Stimulated activated CD8-positive, alpha-beta memory T cell treated with anti-CD3 and anti-CD28 coated beads, Interleukin-12 subunit alpha, Interleukin-12 subunit beta, amount 100 ng/mL, for 1 hour (primary cell): ENCODE data around the gene MEX3C.

Source experiments
- DNase-seq: peaks from one replicate; pipeline ENCODE4 v3.0.0-alpha.2; 2020; ENCODE audit warnings: low read depth

The MEX3C gene

DNA sequence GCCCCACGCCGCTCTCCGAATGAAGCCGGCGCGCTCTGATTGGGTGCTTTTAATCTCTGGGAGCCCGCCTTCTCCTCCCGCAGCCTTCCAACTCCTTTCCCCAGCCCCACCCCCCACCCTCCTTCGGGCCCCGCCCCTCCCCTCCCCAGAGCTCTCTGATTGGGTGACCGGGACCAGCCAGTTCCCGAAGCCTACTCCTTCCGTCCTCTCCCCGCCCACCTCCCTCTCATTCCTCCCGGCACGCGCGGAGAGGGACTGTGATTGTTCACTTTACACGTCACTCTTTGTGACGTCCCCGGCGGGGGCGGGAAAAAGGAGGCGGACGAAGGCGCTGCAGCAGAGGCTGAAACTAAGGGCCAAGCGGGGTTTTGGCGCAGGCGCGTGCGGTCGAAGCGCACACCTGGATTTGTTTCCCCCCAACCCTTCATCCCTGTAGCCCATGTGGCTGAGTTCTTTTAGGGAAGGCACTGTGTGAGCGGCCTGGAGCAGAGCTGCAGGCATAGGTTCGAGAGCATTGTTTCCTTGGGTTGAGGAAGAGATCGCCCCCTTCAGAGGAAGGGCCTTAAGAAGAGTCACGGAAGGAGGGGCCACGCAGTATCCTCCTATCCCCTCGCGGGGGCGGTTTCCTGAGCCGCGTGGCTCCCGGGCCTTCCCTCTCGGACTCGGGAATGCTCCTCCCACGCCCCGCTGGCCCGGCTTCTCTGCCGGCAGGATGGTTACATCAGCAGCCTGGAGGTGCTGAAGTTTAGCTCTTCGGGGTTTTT, at the start of gene MEX3C:
TSS of gene MEX3C (minus strand) at position 21 of the 764 bp plus-strand sequence. CDS start 361 bp downstream, outside the sequence.
- DNase-seq, result peak; percentile 100

DNA sequence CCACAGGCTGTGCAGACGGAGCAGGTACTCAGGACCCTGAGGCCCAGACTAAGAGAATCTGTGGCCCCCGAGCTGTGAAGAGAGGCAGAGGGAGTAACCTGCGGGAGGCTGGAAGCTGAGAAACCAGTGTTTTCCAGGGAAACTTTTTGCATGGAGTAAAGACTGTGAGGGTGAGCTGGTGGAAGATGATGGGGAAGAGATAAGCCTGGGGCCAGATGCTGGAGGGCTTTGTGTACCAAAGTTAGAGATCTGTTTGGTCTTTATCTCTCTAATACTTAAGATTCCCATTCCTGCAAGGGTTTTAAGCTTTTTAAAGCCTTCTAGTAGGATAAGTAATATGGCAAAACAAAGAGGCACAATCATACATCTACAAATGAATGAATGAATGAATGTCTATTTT, 43.7 kb upstream of the MEX3C start:
- DNase-seq, result no peak

GRCh38 chr18:51236225-51236624, 38.7 kb upstream of the MEX3C start:
- no peak for DNase-seq

DNA sequence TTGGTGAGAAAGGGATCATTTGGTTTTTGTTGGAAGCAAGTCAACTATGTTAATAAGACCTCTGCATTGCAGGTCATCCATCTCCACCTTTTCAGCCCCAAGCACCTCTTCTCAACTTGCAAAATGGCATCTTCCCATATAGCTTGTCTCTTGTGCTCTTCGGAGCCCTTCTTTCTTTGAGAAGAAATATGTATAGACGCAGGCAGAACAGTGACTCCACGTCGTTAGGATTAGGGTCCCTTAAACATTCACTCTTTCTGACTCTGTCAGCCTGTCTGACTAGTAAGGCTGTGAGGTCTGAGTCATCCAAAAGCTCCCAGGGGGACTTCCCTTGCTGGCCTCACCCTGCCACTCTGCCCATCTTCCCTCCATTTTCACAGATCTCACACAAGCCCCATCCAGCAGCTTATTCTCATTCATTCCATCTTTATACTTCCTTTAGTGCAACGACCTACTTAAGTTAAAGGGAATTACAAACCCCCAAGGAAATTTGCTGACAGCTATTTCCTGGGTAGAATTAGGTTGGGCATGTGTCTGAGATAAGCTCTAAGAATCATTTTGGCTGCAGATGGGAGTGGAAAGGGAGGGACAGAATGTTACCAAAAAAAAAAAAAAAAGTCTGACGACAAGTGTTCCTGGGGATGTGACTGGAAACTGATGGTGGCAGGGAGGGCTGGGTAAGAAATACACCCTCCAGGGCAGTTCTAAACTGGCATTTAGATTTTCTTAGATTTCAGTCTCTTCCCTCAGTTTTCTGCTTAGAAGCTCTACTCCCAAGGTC, 37.7 kb upstream of the MEX3C start:
- DNase-seq, result no peak

DNA sequence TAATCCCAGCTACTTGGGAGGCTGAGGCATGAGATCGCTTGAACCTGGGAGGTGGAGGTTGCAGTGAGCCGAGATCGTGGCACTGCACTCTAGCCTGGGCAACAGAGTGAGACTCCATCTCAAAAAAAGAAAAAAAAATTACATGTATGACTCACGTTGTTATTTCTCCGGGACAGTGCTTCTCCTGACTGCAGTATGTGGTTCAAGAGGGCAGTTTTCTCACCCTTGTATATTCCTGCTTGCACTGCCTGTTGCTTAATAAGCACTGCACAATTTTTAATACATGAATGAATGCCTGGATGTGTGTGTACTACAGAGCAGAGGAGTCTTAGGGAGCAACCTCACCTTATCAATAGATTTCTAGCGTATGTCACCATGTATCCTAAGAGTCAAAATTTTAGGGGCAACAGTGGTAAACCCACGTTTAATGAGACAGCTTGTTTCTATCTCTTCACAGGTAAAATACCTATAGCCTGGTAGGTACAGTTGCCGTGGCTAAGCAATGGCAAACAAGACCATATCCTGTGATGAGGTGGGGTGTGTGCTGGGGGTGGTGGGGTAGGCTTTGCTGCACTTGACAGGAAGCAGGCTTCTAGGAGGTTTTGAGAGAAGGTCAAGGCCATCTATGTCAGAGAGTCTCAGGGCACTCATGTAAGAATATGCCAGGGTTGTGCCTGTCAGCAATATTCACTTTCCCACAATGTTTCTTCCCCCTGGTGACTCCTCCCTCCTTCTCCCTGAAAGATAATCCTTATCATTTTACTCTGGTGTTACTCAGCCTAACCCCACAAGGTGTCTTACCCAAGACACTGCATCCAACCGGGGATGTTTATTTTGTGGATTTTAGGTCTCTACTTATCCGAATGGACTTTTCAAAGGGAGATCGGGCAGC, 36.9 kb upstream of the MEX3C start:
- no peak for DNase-seq

DNA sequence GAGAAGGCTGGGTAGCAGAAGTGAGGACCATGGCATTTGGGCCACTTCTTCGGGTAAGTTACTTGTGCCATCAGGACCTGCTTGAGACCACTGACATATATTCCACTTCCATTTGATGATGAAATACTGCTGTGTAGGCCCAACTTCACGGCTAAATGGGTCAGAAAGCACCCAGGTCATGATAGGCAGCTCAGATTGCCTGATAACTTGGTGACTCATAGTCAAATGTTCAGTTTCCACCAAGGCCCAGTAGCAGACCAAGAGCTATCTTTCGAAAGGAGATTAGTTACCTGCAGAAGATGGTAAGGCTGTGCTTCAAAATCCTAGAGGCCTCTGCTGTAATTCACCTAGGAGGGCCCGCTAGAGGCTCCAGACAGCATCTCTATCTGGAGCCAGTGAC, 31.8 kb upstream of the MEX3C start:
- DNase-seq, result no peak

GRCh38 chr18:51227660-51228059, 30.2 kb upstream of the MEX3C start:
- no peak for DNase-seq

GRCh38 chr18:51226587-51227350, 29.3 kb upstream of the MEX3C start:
- no peak for DNase-seq

- DNase-seq, result no peak
Measured at GRCh38 chr18:51226068-51226467, 28.6 kb upstream of the MEX3C start.

- no peak for DNase-seq
Measured at GRCh38 chr18:51212606-51213005, 15.1 kb upstream of the MEX3C start.

DNA sequence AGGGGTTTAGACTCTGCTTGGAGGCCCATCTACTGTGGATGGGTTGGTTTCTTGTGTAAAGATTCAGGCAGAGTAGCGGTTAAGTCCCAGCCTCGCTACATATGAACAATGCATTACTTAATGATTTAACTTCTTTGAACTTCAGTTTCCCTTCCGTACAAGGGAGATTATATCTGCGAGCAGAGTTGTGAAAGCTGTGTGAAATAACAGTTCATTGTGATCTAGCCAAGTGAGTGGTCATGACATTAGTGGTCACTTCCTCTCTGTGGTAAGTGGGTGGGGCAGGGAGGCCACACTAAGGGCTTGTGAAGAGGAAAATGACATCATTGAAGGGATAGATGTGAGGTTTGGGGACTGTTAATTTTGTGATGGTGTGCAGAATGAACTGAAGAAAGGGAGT, 14.1 kb upstream of the MEX3C start:
- DNase-seq, result no peak

- DNase-seq, result no peak
Measured at GRCh38 chr18:51196811-51197660, 445 bp downstream of the MEX3C start.

GRCh38 chr18:51196118-51196810, 1.2 kb downstream of the MEX3C start:
- peak; percentile 39 for DNase-seq

GRCh38 chr18:51195451-51196117, 1.9 kb downstream of the MEX3C start:
- no peak for DNase-seq

GRCh38 chr18:51195086-51195450, 2.4 kb downstream of the MEX3C start:
- DNase-seq, result no peak

- no peak for DNase-seq
Measured at GRCh38 chr18:51194604-51195003, 2.9 kb downstream of the MEX3C start.

DNA sequence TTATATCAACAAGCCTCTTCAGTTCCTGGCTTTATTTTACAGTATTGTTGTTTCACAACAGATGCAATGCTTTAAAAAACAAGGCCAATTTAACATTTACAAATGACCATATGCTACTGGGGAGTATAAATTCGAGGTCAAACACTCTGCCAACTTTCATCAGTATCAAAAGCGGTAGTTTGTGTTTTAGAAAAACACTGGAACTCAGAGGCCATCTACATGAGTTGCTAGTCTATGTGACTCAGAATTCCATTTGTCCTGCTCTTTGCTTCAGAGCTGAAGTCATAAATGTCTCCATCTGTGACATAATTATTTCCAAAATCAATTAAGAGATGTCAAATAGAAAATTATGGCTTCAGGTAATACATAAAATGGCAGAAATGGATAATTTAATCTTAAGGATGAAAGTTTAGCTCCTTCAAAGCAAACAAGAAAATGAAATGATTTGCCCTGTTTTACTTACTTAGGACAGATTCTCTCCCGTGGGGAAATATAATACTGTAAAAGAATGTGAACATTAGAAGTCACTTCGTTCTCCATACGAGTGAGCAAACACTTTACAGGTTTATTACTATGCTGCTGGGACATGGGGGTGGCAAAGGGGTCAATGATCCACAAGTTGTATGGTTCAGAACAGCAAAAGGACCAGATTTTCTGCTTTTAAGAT, 3.7 kb downstream of the MEX3C start:
- no peak for DNase-seq

DNA sequence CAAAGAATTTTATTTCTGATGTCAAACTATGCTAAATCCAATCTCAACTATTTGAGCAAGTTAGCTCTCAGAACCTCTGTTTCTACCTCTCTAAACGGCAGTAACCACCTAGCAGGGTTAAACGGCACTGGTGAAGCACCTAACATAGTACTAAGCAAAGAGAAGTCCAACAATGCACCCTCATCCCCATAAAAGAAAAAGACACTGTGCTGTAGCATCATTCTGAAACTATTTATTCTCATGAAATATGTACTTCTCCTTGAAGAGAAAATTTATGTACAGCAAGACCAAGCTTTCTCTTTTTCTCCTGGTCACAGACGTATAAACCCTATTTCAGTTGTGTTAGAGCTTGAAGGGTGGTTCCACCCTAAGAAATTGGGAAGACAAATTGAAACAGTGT, 4.8 kb downstream of the MEX3C start:
- DNase-seq, result no peak

GRCh38 chr18:51192026-51192425, 5.5 kb downstream of the MEX3C start:
- no peak for DNase-seq
